ENCODE measurements around the gene LRRC45.

The LRRC45 gene

DNA sequence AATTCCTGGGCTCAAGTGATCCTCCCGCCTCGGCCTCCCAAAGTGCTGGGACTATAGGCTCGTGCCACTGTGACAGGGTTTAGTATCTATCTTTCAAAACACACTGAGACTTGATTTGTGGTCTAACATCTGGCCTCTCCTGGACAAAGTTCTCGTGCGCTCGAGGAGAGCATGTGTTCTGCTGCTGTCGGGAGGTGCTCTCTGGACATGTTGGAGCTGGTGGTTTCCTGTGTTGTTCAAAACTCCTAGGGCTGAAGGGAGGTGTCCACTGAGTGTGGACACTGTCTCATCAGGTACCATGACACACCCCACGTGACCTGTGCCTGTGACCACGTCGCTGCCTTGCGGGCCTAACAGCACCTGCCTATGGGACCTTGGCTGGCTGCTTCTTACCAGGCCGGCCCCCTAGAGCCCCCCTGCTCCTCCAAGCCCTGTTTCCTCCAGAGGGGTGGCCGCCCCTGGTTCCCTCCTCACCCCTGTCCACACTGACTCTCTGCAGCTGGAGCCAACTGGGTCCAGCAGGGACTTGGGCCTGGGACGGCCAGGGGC, 22.9 kb downstream of the LRRC45 start:
- Histone ChIP-seq H3K36me3 (ENCODE audit: insufficient read depth, low read length) (peaks cover 9% of the 10 kb centered on the region), H3K27me3 (ENCODE audit: control insufficient read depth in 1 of 2, insufficient read depth in 2 of 2, low read length in 2 of 2) (no peaks in the 10 kb centered on the region), H3K4me1 (ENCODE audit: insufficient read depth, low read length) (peaks cover 9% of the 10 kb centered on the region), H3K9ac (ENCODE audit: low read length) (no peak overlapping the region), H3K9me3 (ENCODE audit: low read length) (no peaks in the 10 kb centered on the region), H3K4me3 (ENCODE audit: low read depth in 1 of 2, low read length in 2 of 2) (no peak overlapping the region), H3K27ac (ENCODE audit: low read depth, low read length) (no peak overlapping the region)

DNA sequence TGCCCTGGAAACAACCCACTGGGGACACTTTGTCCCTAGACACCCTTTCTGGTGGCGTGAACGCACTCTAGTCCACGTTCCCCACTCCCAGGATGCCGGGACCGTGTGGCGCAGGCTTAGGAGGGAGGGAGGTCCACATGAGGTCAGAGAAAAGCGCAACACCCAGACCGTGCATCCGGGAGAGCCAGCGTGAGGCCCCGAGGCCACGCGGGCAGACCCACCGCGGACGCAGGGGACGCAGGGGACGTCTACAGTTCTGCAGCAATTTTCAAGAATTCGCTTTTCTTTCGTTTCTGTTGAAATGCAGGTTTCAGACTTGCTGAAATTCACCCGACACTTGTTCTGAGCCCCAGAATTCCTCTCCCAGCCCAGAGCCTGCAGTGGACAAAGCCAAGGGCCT, 23.8 kb downstream of the LRRC45 start:
- peaks cover 9% of the 10 kb centered on the region for H3K4me1 ChIP-seq (ENCODE audit: insufficient read depth, low read length)
- no peaks in the 10 kb centered on the region for H3K27me3 ChIP-seq (ENCODE audit: control insufficient read depth in 1 of 2, insufficient read depth in 2 of 2, low read length in 2 of 2)
- no peaks in the 10 kb centered on the region for H3K9me3 ChIP-seq (ENCODE audit: low read length)
- H3K27ac ChIP-seq (ENCODE audit: low read depth, low read length), result no peak overlapping the region
- peaks cover 9% of the 10 kb centered on the region for H3K36me3 ChIP-seq (ENCODE audit: insufficient read depth, low read length)
- no peak overlapping the region for H3K4me3 ChIP-seq (ENCODE audit: low read depth in 1 of 2, low read length in 2 of 2)
- H3K9ac ChIP-seq (ENCODE audit: low read length), result no peak overlapping the region

DNA sequence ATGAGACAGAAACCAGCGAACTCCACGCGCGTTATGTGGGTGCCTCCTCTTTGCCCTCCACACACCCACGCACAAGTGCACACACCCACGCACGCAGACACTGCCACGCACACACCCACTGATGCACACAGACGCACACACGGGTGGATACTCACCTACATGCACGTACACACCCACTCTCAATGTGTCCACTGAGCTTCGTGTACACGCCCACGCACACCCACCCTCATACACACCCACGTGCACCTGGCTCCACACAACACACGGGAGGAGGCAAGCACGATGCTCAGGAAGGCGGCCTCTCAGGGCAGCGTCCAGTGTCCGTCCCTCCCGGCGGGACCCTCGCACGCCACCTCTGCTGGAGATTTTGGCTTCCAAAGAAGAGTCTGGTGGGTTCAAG, 24.3 kb downstream of the LRRC45 start:
- peaks cover 9% of the 10 kb centered on the region for H3K4me1 ChIP-seq (ENCODE audit: insufficient read depth, low read length)
- H3K27ac ChIP-seq (ENCODE audit: low read depth, low read length), result no peak overlapping the region
- no peak overlapping the region for H3K4me3 ChIP-seq (ENCODE audit: low read depth in 1 of 2, low read length in 2 of 2)
- H3K36me3 ChIP-seq (ENCODE audit: insufficient read depth, low read length), result peaks cover 9% of the 10 kb centered on the region
- H3K9me3 ChIP-seq (ENCODE audit: low read length), result no peaks in the 10 kb centered on the region
- H3K27me3 ChIP-seq (ENCODE audit: control insufficient read depth in 1 of 2, insufficient read depth in 2 of 2, low read length in 2 of 2), result no peaks in the 10 kb centered on the region
- H3K9ac ChIP-seq (ENCODE audit: low read length), result no peak overlapping the region

DNA sequence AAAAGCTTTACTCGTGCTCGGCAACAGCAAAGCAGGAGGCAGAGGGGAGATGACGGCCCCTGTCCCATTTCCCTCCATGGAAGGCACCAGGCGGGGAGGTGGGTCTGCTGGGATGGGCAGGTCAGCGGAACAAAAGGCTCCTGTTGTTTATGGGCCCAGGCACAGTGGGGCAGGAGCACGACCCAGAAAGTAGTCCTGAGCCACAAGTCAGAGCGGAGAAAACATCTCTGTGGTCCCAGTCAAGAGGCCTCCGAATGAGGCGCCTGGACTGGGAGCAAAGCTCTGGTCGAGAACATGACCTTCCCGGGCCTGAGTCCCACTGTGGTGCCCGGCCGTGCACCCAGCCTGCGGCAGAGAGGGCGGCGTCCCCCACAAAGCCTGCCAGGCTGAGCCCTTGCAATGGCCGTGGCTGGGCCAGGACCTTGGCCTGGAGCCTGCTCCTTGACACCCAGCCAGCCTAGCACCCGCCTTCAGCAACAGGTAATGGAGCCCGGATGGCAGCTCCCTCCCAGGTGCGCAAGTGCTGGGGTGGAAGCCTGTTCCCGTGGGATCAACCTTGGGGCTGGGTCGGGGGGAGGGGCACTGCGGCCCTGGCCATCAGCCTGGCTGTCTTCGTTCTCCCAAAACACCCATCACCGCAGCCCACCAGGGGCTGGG, 24.9 kb downstream of the LRRC45 start:
- H3K4me1 ChIP-seq (ENCODE audit: insufficient read depth, low read length), result peaks cover 16% of the 10 kb centered on the region
- H3K36me3 ChIP-seq (ENCODE audit: insufficient read depth, low read length), result peaks cover 9% of the 10 kb centered on the region
- H3K4me3 ChIP-seq (ENCODE audit: low read depth in 1 of 2, low read length in 2 of 2), result no peak overlapping the region
- no peaks in the 10 kb centered on the region for H3K9me3 ChIP-seq (ENCODE audit: low read length)
- no peak overlapping the region for H3K27ac ChIP-seq (ENCODE audit: low read depth, low read length)
- no peak overlapping the region for H3K9ac ChIP-seq (ENCODE audit: low read length)
- no peaks in the 10 kb centered on the region for H3K27me3 ChIP-seq (ENCODE audit: control insufficient read depth in 1 of 2, insufficient read depth in 2 of 2, low read length in 2 of 2)

DNA sequence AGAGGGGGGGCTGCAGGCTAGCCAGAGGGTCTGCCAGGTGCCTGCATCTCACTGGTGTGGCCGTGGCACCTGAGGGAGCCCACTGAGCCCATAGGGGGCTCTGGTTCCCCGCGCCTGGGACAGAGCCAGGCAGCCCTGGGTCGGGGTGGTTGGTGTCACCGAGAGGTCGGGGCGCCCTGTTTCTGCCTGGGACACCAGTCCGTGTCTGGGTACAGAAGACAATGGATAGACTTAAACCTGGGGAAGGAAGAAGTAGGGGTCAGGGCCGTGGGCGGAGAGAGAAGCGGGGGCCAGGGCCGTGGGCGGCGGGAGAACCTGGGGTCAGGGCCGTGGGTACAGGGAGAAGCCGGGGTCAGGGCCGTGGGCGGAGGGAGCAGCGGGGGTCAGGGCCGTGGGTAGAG, 25.5 kb downstream of the LRRC45 start:
- no peak overlapping the region for H3K4me3 ChIP-seq (ENCODE audit: low read depth in 1 of 2, low read length in 2 of 2)
- H3K27me3 ChIP-seq (ENCODE audit: control insufficient read depth in 1 of 2, insufficient read depth in 2 of 2, low read length in 2 of 2), result no peaks in the 10 kb centered on the region
- no peak overlapping the region for H3K27ac ChIP-seq (ENCODE audit: low read depth, low read length)
- H3K36me3 ChIP-seq (ENCODE audit: insufficient read depth, low read length), result peaks cover 9% of the 10 kb centered on the region
- H3K9me3 ChIP-seq (ENCODE audit: low read length), result no peaks in the 10 kb centered on the region
- H3K4me1 ChIP-seq (ENCODE audit: insufficient read depth, low read length), result peaks cover 21% of the 10 kb centered on the region
- H3K9ac ChIP-seq (ENCODE audit: low read length), result no peak overlapping the region

DNA sequence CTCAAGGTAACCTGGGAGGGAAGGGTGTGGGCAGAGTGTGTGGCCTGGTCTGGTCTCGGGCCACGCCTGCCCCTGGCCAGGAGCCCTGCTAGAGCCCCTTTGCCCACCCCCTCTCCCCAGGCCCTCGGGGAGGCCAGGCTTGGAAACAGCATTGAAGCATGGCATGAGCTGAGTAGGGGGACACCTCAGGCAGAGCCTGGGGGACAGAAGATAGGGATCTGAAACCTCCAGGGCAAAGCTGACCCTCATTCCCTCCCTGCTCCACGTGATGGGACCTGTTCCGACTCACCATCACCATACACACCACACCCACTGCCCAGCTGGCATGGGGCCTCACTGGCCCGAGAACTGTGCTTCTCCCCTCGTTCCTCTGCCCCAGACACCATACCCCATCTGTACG, 26.0 kb downstream of the LRRC45 start:
- Histone ChIP-seq H3K9me3 (ENCODE audit: low read length) (no peaks in the 10 kb centered on the region), H3K9ac (ENCODE audit: low read length) (no peak overlapping the region), H3K36me3 (ENCODE audit: insufficient read depth, low read length) (peaks cover 14% of the 10 kb centered on the region), H3K4me3 (ENCODE audit: low read depth in 1 of 2, low read length in 2 of 2) (no peak overlapping the region), H3K4me1 (ENCODE audit: insufficient read depth, low read length) (peaks cover 26% of the 10 kb centered on the region), H3K27me3 (ENCODE audit: control insufficient read depth in 1 of 2, insufficient read depth in 2 of 2, low read length in 2 of 2) (no peaks in the 10 kb centered on the region), H3K27ac (ENCODE audit: low read depth, low read length) (no peak overlapping the region)

DNA sequence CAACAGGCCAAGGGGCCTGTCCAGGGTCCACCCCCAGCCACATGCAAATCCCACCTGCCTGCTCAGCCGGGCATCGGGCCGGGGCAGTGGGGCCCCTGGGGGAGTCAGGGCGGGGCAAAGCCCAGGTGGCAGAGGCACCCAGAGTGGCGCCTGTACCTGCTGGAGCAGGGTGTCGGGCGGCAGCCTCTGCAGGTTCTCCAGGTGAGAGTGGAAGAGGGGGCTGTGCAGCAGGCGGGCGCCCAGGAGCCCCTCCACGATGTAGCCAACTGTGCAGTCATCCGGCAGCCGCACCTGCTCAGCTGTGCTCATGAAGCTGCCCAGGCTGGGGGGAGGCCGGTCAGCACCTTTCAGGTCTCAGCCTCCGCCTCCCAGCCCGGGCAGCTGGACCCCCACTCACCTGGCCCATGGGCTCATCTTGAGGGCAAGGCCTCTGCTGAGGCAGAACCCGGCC, 26.4 kb downstream of the LRRC45 start:
- Histone ChIP-seq H3K36me3 (ENCODE audit: insufficient read depth, low read length) (peaks cover 18% of the 10 kb centered on the region), H3K27me3 (ENCODE audit: control insufficient read depth in 1 of 2, insufficient read depth in 2 of 2, low read length in 2 of 2) (no peaks in the 10 kb centered on the region)

DNA sequence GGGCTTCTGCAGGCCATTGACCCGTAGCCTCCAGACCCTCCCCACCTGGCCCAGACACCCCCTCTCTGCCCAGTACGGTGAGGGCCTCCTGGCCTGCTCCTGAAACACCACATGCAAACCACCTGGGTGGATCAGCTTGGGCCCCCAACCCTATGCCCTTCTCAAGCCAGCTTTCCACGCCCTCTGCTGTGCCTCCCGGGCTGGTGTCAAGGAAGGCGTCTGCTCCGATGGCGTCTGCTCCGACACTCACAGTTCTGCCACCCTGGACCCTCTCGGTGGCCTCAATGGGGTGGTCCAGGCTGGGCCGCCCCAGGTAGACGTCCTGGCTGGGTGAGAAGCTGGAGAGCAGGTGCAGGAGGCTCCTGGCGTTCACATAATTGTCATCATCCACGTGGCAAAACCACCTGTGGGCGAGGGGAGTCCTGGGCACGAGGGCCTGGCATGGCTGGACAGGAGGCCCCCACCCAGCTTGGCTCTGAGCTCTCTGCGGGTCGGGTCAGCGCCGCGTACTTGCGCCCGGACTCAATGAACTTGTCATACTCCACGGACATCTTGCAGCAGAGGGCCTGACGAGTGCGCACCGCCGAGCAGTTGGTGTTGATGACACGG, 27.2 kb downstream of the LRRC45 start:
- peak overlapping the region; percentile 65 to 66 for H3K4me3 ChIP-seq (ENCODE audit: low read depth in 1 of 2, low read length in 2 of 2)
- peaks cover 24% of the 10 kb centered on the region for H3K36me3 ChIP-seq (ENCODE audit: insufficient read depth, low read length)
- H3K27me3 ChIP-seq (ENCODE audit: control insufficient read depth in 1 of 2, insufficient read depth in 2 of 2, low read length in 2 of 2), result no peaks in the 10 kb centered on the region
- no peak overlapping the region for H3K9ac ChIP-seq (ENCODE audit: low read length)
- H3K9me3 ChIP-seq (ENCODE audit: low read length), result no peaks in the 10 kb centered on the region
- peaks cover 26% of the 10 kb centered on the region for H3K4me1 ChIP-seq (ENCODE audit: insufficient read depth, low read length)
- H3K27ac ChIP-seq (ENCODE audit: low read depth, low read length), result no peak overlapping the region

More for the DNA sequence above, 26.4 kb downstream of the LRRC45 start:
- H3K9me3 ChIP-seq (ENCODE audit: low read length), result no peaks in the 10 kb centered on the region
- no peak overlapping the region for H3K27ac ChIP-seq (ENCODE audit: low read depth, low read length)
- no peak overlapping the region for H3K9ac ChIP-seq (ENCODE audit: low read length)
- peaks cover 26% of the 10 kb centered on the region for H3K4me1 ChIP-seq (ENCODE audit: insufficient read depth, low read length)
- H3K4me3 ChIP-seq (ENCODE audit: low read depth in 1 of 2, low read length in 2 of 2), result no peak overlapping the region

DNA sequence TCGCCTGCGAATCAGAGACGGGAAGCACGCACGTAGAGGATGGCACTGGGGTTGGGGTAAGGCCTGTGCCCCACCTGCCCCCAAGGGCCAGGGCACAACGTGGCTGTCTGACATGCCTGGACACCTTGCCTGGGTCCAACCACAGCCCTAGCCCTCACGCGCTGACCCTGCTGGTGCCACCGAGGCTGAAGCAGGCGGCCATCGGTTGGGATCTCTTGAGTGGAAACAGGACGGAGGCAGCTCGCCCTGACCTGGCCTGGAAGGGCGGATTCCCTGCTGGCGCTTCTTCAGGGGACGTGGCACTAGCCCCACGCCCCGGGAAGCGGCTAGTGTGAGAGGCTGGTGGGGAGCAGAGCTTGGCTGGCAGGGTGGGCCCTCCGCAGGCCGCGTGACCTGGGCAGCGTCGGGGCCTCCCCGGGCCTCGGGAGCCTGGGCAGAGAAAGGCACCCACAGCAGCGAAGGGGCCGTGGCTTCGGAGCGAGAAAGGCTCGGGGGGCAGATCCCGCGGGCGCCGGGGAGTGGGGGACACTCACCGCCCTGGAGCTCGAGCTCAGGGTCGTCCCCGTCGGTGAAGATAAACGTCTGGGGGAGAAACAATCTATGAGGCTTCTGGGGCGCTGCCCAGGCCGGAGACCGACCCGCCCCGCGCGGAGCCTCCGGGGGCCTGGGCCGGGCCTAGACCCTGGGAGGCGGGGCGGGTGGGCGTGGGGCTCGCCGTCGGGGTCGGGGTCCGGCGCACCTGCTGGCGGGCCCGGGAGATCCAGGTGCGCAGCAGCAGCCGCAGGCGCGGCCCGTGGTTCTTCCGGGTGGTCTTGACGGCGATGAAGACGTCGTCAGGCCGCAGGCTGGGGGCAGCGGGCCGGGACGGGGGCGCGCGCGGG, 27.9 kb downstream of the LRRC45 start:
- Histone ChIP-seq H3K4me1 (ENCODE audit: insufficient read depth, low read length) (peaks cover 26% of the 10 kb centered on the region), H3K9me3 (ENCODE audit: low read length) (no peaks in the 10 kb centered on the region), H3K4me3 (ENCODE audit: low read depth in 1 of 2, low read length in 2 of 2) (peak overlapping the region; percentile 65 to 66), H3K27me3 (ENCODE audit: control insufficient read depth in 1 of 2, insufficient read depth in 2 of 2, low read length in 2 of 2) (no peaks in the 10 kb centered on the region), H3K9ac (ENCODE audit: low read length) (peak overlapping the region; percentile 44), H3K36me3 (ENCODE audit: insufficient read depth, low read length) (peaks cover 26% of the 10 kb centered on the region), H3K27ac (ENCODE audit: low read depth, low read length) (no peak overlapping the region)

DNA sequence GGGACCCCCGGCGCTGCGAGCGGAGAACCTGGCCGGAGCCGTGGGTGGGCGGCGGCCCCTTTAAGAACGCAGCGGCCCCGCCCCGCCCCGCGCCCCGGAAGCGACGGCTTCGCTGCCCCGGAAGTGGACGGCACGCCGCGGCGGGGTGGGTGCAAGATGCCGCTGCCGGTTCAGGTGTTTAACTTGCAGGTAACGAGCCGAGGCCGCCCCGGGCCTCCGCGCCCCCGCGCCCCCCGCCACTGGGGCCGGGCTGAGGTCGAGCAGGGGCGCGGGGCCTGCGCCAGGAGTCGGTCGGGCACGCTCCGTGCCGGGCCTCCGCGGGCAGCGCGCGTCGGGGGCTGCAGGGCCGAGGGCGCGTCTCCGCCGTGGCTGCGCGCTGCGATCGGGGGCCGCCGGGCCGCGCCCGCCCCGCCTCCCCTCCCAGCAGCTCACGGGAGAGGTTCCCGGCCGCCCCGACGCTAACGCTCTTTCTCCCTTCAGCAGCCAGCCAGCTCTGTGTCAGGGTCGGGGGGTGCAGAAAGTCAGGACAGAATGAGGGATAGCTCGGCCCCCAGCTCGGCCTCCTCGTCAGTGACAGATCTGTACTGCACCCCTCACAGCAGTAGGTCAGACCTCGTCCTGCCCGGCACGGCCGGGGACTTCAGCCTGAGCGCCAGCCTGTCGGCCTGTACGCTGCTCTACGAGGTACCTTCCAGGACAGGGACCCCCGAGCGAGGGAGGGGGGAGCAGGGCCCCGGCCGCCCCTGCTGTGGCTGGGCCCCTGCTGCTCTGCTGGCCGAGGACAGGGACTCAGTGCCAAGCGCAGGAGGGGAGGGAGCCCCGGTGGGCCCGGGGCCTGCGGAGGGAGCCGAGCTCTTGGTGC, 28.9 kb downstream of the LRRC45 start, which contains the start of the genes GPS1 and RFNG:
Gene GPS1 (plus strand): TSS at position 123 of the 862 bp plus-strand sequence. CDS start 34 bp downstream, at position 157.
Gene RFNG (minus strand): TSS at position 36 of the 862 bp plus-strand sequence. CDS start 45 bp downstream, outside the sequence.
- Histone ChIP-seq H3K27me3 (ENCODE audit: control insufficient read depth in 1 of 2, insufficient read depth in 2 of 2, low read length in 2 of 2) (no peaks in the 10 kb centered on the region), H3K4me3 (ENCODE audit: low read depth in 1 of 2, low read length in 2 of 2) (peak within 1 kb of the TSS; percentile 75 to 88), H3K4me1 (ENCODE audit: insufficient read depth, low read length) (peaks cover 26% of the 10 kb centered on the region), H3K9me3 (ENCODE audit: low read length) (no peaks in the 10 kb centered on the region), H3K27ac (ENCODE audit: low read depth, low read length) (peak within 1 kb of the TSS; percentile 32), H3K36me3 (ENCODE audit: insufficient read depth, low read length) (peaks cover 26% of the 10 kb centered on the region), H3K9ac (ENCODE audit: low read length) (peak within 1 kb of the TSS; percentile 44)

Measured in muscle layer of colon (tissue), 2 donors.